ENCODE measurements around the gene SLC39A6.
"Not testable (repeated sequence)": the region's sequence is repeated elsewhere in the genome, so short reads cannot be mapped to it uniquely, and the experiment has no call there.

The SLC39A6 gene

DNA sequence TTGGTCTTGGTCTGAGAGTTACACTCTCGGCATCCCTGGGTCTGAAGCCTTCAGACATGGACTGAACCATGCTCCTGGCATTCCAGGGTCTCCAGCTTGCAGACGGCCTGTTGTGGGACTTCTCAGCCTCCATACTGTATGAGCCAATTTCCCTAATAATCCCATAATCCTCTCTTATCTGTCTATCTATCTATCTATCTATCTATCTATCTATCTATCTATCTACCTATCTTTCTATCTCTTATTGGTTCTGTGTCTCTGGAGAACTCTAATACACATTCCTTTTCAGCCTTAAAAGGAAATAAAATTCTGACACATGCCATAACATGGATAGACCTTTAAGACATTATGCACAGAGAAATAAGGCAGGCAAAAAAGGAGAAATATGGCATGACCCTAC is 24.4 kb downstream of the SLC39A6 start:
- no peak for DNase-seq (ENCODE audit: low read depth in 1 of 2, low spot score in 1 of 2)

DNA sequence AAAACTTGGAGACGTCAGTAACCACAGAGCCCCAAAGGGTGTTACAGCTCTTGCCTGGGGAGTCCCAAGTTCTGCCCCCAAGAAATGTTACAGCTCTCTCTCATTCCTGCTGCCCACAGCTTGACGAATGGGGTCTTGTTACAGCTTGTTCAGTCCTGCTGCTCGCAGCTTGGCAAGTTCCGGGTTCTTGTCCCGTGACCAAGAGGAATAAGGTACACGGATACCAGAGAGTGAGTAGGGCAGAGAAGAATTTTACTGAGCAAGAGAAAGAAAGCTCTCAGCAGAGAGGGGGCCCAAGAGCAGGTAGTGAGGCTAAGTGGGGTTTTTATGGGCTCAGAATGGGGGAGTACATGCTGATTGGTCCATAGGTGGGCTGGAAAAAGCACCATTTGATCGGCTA is 27.2 kb downstream of the SLC39A6 start:
- no peak for DNase-seq (ENCODE audit: low read depth in 1 of 2, low spot score in 1 of 2)

DNA sequence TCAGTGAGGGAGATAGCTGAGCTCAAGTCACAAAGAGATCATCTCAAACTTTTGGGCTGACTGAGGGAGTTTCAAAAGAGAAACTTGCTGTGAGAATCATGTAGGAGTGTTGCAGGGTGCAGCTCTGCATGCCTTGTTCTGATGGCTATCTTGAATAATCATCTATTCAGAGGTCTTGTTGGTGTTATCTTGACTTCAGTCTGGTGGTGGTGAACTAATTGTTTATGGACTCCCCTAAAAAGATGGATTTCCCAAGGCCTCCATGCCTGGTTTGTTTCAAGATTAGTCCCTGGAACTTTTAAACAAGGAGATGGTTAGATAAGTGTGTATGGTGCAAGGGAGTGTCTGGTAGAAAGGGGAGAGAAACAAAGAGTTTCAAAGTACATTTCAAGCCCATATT is 29.8 kb downstream of the SLC39A6 start:
- no peak for DNase-seq (ENCODE audit: low read depth in 1 of 2, low spot score in 1 of 2)

DNA sequence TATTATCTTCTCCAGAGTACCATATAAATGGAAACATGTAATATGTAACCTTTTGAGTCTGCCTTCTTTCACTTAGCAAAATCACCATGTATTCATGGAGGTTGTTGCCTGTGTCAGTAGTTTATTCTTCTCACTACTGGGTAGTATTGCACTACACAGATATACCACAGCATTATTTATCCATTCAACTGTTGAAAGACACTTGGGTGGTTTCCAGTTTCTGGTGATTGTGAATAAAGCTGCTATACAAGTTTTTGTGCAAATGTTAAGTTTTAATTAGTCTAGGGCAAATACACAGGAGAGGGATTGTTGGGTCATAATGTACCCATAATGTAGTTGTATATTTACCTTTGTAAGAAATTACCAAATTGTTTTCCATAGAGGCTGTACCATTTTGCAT is 32.2 kb downstream of the SLC39A6 start:
- DNase-seq (ENCODE audit: low read depth in 1 of 2, low spot score in 1 of 2), result no peak

DNA sequence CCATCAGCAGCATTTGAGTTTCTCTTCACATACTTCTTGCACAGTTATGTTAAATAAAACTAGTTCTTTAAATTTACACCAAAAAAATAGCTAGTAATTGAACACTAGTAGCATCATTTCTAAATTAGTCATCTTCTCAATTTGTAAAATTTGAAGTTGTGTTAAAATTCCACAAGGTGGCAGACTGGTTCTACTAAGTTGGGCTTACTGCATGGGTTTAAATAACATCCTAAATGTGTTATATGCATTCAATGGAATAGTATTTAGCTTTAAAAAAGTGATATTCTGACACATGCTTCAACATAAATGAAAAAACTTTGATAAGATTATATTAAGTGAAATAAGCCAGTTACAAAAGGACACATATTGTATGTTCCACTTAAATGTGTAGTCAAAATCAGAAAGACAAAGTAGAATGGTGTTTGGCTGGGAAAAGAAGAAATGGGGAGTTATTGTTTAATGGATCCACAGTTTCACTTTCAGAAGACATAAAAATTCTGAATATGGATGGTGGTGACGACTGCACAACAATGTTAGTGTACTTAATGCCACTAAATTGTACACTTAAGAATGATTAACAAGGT is 33.1 kb downstream of the SLC39A6 start:
- DNase-seq (ENCODE audit: low read depth in 1 of 2, low spot score in 1 of 2), result peak in 1 of 2 donors; percentile 20

DNA sequence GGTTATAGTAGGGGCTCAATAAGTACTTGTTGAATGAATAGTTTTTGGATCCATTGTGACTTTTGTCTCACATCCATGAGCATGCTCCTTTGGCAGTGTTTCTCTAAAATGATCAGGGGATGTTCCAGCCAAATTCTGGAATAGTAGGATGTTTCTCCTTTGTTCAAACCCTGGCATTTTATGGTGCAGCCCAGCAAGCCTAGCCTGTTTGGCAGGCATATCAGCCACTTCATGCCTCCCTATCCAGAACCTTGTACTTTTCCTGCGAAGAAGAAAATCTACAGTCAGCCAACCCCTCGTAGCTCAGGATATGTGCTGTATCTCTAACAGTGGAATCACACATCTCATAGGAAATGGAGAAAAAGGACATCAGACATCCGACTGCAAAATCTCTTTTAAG is 34.7 kb downstream of the SLC39A6 start:
- no peak for DNase-seq (ENCODE audit: low read depth in 1 of 2, low spot score in 1 of 2)

DNA sequence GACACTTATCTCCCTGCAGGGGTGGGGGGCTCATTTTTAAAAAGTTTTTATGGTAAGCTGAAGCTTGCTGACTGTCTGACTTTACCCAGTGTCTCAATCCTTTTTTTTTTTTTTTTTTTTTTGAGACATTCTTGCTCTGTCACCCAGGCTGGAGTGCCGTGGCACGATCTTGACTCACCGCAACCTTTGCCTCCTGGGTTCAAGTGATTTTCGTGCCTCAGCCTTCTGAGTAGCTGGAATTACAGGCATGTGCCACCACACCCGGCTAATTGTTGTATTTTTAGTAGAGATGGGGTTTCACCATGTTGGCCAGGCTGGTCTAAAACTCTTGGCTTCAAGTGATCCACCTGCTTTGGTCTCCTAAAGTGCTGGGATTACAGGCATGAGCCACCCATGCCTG is 37.0 kb downstream of the SLC39A6 start:
- not testable (repeated sequence) for DNase-seq (ENCODE audit: low read depth in 1 of 2, low spot score in 1 of 2)

DNA sequence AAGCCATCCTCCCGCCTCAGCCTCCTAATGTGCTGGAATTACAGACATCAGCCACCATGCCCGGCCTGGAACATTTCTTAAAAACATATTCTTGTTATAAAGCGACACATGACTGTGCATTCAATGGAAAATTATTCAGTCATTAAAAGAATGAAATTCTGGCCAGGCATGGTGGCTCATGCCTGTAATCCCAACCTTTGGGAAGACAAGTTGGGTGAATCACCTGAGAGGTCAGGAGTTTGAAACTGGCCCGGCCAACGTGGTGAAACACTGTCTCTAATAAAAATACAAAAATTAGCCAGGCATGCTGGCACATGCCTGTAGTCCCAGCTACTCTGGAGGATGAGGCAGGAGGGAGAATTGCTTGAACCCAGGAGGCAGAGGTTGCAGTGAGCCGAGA is 40.1 kb downstream of the SLC39A6 start:
- DNase-seq (ENCODE audit: low read depth in 1 of 2, low spot score in 1 of 2), result no peak

DNA sequence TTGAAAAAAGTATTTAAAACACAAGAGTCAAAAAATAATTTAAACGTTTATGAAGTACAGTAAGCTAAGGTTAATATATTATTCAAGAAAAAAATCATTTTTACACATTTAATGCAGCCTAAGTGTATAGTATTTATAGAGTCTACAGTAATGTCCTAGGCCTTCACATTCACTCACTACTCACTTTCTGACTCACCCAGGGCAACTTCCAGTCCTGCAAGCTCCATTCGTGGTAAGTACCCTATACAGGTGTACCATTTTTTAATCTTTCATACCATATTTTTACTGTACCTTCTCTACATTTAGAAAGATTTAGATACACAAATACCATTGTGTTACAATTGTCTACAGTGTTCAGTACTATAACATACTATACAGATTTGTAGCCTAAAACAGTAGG is 40.9 kb downstream of the SLC39A6 start:
- no peak for DNase-seq (ENCODE audit: low read depth in 1 of 2, low spot score in 1 of 2)

DNA sequence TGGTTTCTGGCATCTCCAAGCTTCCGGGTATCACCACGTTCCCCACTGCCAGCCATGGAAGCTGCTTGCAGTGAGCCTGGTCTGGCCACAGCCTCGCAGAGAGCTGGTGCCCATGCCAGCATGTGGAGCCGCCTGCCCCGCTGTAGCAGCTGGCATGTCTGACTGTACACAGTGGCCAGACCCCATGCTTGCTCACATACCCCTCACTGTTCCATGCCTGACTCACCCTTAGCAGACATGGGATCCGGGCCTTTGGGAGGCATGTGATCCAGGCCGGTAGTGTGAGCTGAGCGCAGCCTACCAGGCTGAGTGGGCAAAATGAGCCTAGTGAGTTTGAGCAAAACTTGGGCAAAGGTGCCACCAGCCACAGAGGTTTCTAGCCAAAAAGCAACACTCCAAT is 43.0 kb downstream of the SLC39A6 start:
- DNase-seq (ENCODE audit: low read depth in 1 of 2, low spot score in 1 of 2), result no peak

DNA sequence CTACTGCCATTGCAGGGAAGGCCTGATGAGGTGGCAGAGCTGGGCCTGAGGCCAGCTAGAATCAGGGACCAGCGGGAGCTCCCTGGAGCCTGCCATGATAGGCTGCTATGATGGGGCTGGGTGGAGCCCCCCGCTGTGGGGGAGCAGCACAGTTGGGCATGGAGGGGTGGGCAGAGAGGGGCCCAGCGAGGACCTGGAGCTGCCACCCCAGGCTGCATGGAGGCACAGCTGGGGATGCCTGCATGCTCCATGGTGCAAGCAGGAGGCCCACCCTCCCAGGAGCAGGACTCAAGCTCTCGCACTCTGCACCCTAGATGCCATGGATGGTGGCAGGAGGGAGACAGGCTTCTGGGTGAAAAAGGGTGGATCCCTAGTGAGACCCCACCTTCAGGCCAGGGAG is 43.9 kb downstream of the SLC39A6 start:
- DNase-seq (ENCODE audit: low read depth in 1 of 2, low spot score in 1 of 2), result no peak

DNA sequence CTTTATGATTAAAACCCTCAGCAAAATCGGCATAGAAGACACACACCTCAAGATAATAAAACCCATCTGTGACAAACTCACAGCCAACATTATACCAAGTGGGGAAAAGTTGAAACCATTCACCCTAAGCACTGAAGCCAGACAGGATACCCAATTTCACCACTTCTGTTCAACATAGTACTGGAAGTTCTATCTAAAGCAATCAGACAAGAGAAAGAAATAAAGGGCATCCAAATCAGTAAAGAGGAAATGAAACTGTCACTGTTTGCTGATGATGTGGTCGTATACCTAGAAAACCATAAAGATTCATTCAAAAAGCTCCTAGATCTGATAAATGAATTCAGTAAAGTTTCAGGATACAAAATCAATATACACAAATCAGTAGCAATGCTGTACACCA is 45.4 kb downstream of the SLC39A6 start:
- no peak for DNase-seq (ENCODE audit: low read depth in 1 of 2, low spot score in 1 of 2)

DNA sequence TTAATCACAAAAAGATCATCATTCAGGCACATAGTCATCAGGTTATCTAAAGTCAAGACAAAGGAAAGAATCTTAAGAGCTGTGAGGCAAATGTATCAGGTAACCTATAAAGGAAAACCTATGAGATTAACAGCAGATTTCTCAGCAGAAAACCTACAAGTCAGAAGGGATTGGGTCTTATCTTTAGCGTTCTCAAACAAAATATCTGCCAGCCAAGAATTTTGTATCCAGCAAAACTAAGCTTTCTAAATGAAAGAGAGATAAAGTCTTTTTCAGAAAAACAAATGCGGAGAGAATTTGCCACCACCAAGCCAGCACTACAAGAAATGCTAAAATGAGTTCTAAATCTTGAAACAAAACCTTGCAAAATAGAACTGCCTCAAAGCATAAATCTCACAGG is 48.0 kb downstream of the SLC39A6 start:
- DNase-seq (ENCODE audit: low read depth in 1 of 2, low spot score in 1 of 2), result not testable (repeated sequence)

DNA sequence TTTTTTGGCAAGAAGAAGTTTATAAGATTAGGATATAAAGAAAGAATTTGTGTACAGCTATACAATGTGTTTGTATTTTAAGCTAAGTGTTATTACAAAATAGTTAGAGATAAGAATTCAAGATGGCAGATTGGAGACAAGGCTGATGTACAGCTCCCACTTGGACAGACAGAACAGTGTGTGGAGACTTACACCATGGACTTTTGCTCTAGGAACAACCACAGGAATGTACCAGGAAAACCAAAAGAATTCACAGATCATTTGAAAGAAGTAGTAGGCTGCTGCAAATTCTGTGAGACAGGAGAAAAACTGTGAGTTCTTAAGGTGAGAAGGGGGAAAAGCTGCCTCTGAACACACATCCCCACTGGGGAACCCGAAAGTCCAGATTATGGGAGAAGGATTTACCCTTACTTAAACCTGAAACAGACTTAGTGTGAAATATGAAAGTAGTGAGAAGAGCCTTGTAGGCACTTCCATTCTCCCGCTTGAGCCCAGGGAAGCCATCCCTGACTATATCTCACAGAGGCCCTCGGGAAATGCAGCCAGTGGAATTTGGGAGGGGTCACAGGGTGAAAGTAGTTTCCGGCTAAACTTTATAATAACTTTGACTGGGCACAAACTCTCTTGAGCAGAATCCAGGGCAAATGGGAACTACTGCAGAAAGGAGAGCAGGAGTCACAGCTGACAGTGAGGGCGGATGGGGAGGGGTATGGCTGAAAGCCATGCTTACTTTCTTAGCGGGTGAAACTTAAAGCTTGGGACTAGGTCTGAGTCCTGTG is 50.2 kb downstream of the SLC39A6 start:
- no peak for DNase-seq (ENCODE audit: low read depth in 1 of 2, low spot score in 1 of 2)

DNA sequence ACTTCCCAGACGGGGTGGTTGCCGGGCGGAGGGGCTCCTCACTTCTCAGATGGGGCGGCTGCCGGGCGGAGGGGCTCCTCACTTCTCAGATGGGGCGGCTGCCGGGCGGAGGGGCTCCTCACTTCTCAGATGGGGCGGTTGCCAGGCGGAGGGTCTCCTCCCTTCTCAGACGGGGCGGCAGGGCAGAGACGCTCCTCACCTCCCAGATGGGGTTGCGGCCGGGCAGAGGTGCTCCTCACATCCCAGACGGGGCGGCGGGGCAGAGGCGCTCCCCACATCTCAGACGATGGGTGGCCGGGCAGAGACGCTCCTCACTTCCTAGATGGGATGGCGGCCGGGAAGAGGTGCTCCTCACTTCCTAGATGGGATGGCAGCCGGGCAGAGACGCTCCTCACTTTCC is 51.4 kb downstream of the SLC39A6 start:
- not testable (repeated sequence) for DNase-seq (ENCODE audit: low read depth in 1 of 2, low spot score in 1 of 2)

DNA sequence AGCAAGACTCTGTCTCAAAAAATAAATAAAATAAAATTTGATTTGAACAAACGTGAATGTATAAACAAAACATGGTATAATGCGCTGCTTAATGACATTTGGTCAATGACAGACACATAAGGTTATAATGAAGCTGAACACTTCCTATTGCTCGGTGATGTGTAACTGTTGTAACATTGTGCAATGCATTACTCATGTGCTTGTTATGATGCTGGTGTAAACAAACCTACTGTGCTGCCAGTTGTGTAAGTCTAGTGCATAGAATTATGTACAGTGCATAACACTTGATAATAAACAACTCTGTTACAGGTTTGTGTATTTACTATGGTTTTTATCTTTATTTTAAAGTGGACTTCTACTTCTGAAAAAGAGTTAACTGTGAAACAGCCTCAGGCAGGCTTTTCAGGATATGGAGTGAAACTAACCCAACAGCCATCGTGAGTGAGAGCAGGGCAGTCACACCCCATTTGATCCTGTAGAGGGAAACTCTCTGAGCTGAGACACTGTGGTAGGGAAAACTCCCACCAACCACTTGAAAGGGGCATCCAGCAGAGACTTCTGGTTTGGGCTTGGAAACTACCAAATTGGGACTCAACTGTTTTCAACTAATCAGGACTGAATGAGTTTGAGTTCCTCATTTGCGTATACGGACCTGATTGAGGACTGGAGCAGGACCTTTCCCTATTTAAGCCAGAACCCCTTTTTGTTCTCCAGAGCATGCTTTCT is 53.1 kb downstream of the SLC39A6 start:
- DNase-seq (ENCODE audit: low read depth in 1 of 2, low spot score in 1 of 2), result no peak

DNA sequence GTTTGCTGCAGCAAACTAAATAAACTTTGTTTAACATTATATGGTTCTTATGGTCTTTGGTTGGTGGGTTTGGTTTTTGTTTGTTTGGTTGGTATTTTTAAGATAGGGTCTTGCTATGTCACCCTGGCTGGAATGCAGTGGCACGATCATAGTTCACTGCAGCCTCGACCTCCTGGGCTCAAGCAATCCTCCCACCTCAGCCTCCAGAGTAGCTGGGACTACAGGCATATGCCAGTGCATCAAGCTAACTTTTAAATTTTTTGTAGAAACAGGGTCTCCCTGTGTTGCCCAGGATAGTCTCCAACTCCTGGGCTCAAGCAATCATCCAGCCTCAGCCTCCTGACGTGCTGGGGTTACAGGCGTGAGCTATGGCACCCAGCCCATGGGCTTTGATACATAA is 54.7 kb downstream of the SLC39A6 start:
- DNase-seq (ENCODE audit: low read depth in 1 of 2, low spot score in 1 of 2), result no peak

DNA sequence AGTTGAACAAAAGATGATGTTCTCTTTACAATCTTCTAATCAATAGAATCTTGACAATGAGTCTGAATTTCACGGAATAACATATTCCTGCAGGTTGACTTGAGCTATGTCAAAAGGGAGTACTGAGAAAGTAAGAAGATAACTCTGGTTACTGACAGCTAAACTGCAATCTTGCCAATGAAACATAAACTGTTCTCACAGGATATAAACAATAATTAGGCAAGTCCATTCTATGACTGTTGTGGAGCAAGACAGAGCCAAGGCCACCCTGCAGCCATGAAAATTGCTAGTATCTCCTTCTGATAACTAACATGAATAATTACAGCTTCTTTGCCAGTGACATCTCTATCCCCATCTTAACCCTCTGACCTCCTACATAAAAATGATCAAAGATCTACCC is 55.5 kb downstream of the SLC39A6 start:
- no peak for DNase-seq (ENCODE audit: low read depth in 1 of 2, low spot score in 1 of 2)

DNA sequence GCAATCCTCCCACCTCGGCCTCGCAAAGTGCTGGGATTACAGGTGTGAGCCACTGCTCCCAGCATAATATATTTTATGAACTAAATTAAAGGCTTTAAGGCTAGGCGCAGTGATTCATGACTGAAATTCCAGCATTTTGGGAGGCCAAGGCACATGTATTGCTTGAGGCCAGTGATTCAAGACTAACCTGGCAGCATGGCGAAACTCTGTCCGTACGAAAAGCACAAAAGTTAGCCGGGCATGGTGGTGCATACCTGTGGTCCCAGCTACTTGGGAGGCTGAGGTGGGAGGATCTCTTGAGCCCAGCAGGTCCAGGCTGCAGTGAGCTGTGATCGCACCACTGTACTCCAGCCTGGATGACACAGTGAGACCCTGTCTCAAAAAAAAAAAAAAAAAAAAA is 56.7 kb downstream of the SLC39A6 start:
- DNase-seq (ENCODE audit: low read depth in 1 of 2, low spot score in 1 of 2), result not testable (repeated sequence)

DNA sequence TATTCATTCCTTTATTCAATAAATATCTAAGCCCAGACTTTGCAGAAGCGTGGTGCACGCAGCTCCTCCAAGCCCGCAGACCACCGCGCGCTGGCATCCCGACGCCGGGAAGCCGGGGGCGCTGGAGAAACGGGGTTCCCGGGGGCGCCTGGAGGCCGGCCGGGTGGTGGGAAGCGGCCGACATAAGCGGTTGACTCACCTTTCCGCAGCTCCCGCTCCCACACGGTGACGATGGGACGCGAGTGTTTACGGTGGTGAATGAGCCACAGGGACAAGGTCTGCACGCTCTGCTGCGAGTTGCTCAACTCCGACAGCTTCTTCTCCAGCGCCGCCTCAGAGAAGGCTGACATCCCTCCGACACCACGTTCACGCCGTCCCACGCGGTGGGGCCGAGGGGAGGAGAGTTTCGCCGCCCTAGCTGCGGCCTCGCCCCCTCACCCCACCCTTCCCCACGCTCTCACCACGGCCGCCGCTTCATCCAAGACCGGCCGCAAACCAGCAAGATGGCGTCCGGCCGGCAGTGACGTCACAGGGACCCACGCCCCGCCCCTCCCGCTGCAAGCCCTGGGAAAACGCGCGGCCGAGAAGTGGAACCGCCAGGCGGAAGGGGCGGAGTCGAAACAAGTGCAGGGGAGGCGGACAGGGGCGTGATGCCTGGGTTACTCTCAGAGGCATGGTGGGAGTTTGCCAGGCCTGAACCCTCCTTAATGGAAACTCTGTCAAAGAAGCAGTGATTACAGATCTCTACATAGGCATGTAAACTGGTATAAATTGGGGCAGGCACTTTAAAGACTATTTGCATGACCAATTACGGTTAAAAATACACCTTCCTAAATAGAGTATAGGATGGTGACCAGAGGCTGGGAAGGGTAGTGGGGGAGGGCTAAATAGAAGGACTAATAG is 61.8 kb downstream of the SLC39A6 start, which contains the start of gene RPRD1A:
Gene RPRD1A, minus strand, starts transcription at position 505 of the 903 bp plus-strand sequence. Its CDS starts 155 bp downstream, at position 350.
- DNase-seq (ENCODE audit: low read depth in 1 of 2, low spot score in 1 of 2), result peak; percentile 96

DNA sequence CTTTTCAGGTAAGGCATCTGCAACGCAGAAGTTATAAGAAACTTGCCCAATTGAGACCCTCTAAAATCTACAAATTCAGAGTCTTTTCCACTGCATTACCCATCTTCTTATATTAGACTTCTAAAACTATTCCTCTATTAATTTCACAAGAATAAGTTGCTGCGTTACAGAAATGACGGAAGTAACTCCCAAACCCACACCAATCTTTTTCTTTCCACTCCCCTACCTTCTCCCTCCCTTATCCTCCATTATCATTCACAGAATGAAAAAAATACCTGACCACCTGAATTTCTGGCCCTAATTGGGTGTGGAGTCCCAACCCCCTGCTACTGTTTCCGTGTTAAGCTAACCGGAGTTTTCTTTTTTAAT is 62.5 kb downstream of the SLC39A6 start:
- no peak for DNase-seq (ENCODE audit: low read depth in 1 of 2, low spot score in 1 of 2)

Data from activated CD4-positive, alpha-beta T cell treated with anti-CD3 and anti-CD28 coated beads, Interleukin-2, amount 50 U/mL, for 24 hours (primary cell).